GM12801 (cell line): Measurements from ENCODE around the gene UBR4.

ENCODE experiments used
- CTCF ChIP-seq: IDR thresholded peaks from one replicate; pipeline ENCODE4 v1.5.1; 2011; ENCODE audit warnings: control low read depth; ENCODE audit not compliant: insufficient read length; ENCODE audit errors: extremely low read depth

Gene UBR4

GRCh38 chr1:19164274-19165015 lies 45.6 kb downstream of the UBR4 start:
- no peak for TF ChIP-seq CTCF

DNA sequence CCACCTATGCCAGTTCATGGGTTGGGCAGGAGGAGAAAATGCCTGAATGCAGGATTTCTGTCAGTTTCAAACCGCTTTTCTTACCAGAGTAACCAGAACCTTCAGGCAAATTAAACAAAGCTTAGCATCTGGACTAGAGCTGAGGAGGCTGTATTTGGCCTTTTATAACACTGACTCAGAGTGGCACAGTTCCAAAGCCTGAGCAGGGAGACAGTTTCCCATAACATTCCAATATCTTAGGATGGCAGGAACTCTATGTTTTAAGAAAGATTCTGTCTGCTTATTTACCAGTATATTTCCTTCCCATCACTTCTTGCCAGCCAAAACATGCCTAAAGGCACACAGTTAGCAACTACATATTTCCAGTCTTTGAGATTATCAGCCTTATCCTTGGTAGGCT lies 46.8 kb downstream of the UBR4 start:
- no peak for TF ChIP-seq CTCF

DNA sequence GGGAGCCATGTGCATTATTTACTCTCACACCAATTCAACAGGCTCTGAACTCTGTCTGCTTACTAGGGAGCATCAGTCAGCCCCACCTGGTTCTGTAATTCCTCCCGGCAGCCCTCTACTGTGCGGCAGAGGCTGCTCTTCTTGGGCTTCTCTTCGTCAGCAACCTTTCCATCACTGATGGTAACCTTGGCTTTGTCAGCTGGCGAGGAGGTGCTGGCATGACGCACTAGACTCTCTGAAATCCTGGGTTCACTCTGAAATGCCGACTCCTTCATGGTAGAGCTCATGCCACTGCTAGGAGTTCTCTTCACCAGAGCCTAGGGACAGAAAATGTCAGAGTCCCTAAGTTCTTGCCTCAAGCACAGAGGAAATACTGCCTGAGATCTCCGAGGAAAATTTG lies 49.2 kb downstream of the UBR4 start:
- TF ChIP-seq CTCF: no peak

GRCh38 chr1:19157653-19158052 lies 52.4 kb downstream of the UBR4 start:
- TF ChIP-seq CTCF: no peak

GRCh38 chr1:19156676-19157075 lies 53.4 kb downstream of the UBR4 start:
- TF ChIP-seq CTCF: no peak

DNA sequence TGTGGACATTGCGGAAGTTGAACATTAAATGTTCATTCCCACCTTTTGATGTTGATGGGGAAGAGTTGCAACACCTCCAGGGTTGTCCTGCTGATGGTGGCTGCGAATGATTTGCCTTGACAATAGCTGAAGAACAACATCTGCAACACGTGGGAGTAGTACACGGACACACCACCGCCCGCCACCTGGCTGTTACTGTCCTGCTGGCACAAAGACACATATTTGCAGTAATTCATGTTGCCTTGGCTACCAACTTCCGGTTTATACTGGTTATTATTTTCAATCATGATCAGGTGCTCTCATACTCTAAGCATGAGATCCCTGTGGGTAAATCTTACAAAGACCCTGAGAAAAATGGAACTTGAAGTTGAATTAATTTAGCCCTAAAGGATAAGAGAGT lies 55.2 kb downstream of the UBR4 start:
- TF ChIP-seq CTCF: no peak

GRCh38 chr1:19153169-19153568 lies 56.9 kb downstream of the UBR4 start:
- TF ChIP-seq CTCF: no peak
